Progenitor cell of endocrine pancreas (in vitro differentiated cells): ENCODE results near the gene MT1X. TPM values are rescaled to one million over a fixed set of nuclear protein-coding genes. Genes with fewer than 3 reads are reported as not detected.
"Not testable (repeated sequence)": the region's sequence is repeated elsewhere in the genome, so short reads cannot be mapped to it uniquely, and the experiment has no call there.

ENCODE experiments used
- DNase-seq: peaks from one replicate; pipeline ENCODE4 v3.0.0; 2021; ENCODE audit warnings: low spot score; ENCODE audit not compliant: unreplicated experiment
- H3K27ac Mint-ChIP-seq: 2 replicates; pipeline ENCODE4 v1.8.0; 2021; ENCODE audit warnings: mild to moderate bottlenecking, moderate library complexity, mixed read lengths
- H3K27me3 Mint-ChIP-seq: 2 replicates; pipeline ENCODE4 v1.8.0; 2021; ENCODE audit warnings: mixed read lengths
- H3K36me3 Mint-ChIP-seq: 2 replicates; pipeline ENCODE4 v1.8.0; 2022; ENCODE audit warnings: mixed read lengths; ENCODE audit not compliant: insufficient read depth
- H3K4me1 Mint-ChIP-seq: 2 replicates; pipeline ENCODE4 v1.8.0; 2021; ENCODE audit warnings: low read depth, mixed read lengths
- H3K4me3 Mint-ChIP-seq: 2 replicates; pipeline ENCODE4 v1.8.0; 2021; ENCODE audit warnings: low read depth, mild to moderate bottlenecking, moderate library complexity, mixed read lengths
- H3K9me3 Mint-ChIP-seq: 2 replicates; pipeline ENCODE4 v1.8.0; 2021; ENCODE audit warnings: low read depth, mixed read lengths
- CTCF ChIP-seq: fragments of 200-600 bp; sonication (generic); IDR thresholded peaks from one replicate; pipeline ENCODE4 v1.5.0; 2021; ENCODE audit warnings: antibody characterized with exemption, mild to moderate bottlenecking; ENCODE audit not compliant: unreplicated experiment
- total RNA-seq: library from RNA; stranded (reverse); gene quantifications from 2 replicates; pipeline ENCODE4 v1.2.1, GENCODE V29; 2021

The MT1X gene
- total RNA-seq, 1 donor from 2014 or later: 6.8 TPM

DNA sequence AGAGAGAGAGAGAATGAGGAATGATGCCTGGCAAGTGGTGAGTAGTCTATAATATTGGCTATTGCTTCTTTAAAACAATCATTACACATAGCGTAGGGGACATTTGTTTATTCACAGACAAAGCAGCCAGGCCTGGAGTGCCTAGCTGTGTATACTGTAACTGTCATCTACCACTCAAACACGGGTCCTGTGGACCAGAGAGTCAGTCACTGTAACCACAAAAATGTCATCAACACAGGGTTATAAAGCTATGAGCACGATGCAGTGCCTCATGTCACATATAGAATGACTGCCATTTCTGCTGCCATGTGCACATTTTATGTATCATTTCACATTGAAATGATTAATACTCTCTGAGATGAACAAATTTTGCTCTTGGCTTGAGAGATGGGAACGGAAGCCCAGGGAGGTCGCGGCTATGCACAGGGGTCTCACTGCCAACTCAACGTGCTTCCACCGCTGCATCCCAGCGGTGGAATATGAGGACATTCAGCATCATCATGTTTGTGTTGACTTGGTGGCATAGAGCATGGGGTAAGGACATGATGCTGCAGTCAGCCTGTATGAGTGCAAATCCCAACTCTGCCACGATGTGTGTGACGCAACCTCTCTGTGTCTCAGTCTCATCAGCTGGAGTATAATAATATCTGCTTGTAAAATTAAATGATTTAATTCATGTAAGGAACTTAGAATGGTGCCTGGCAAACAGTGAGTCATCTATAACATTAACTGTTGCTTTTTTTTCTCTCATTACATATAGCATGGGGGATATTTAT lies 9.3 kb upstream of the MT1X start:
- peaks cover 7% of the 10 kb centered on the region for H3K4me1 Mint-ChIP-seq

DNA sequence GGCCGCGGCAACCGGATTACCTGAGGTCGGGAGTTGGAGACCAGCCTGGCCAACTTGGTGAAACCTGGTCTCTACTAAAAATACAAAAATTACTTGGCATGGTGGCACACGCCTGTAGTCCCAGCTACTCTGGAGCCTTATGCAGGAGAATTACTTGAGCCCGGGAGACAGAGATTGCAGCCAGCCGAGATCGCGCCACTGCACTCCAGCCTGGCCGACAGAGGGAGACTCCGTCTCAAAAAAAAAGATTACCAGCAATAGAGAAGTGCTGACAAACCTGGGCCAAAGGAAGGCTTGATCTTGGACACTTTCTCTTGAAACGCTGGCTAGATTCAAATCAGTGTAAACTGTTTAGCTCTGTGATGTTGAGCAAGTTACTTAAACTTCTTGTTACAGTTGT lies 8.3 kb upstream of the MT1X start:
- no peaks in the 10 kb centered on the region for H3K9me3 Mint-ChIP-seq
- H3K4me3 Mint-ChIP-seq: no peak overlapping the region
- H3K4me1 Mint-ChIP-seq: peaks cover 7% of the 10 kb centered on the region
- no peak for DNase-seq
- peaks cover 96% of the 10 kb centered on the region for H3K27me3 Mint-ChIP-seq
- TF ChIP-seq CTCF: peak; percentile 57
- no peak overlapping the region for H3K27ac Mint-ChIP-seq
- no peaks in the 10 kb centered on the region for H3K36me3 Mint-ChIP-seq

More for the DNA sequence above, 9.3 kb upstream of the MT1X start:
- TF ChIP-seq CTCF: no peak
- Mint-ChIP-seq H3K4me3 (no peak overlapping the region), H3K27me3 (peaks cover 98% of the 10 kb centered on the region), H3K36me3 (no peaks in the 10 kb centered on the region), H3K27ac (no peak overlapping the region), H3K9me3 (no peaks in the 10 kb centered on the region)
- no peak for DNase-seq

DNA sequence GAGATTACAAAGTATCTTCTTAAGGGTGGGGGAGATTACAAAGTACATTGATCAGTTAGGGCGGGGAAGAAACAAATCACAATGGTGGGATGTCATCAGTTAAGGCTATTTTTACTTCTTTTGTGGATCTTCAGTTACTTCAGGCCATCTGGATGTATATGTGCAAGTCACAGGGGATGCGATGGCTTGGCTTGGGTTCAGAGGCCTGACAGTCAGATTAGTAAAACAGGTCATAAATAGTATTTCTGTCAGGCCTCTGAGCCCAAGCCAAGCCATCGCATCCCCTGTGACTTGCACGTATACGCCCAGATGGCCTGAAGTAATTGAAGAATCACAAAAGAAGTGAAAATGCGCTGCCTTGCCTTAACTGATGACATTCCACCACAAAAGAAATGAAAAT lies 7.7 kb upstream of the MT1X start:
- H3K27me3 Mint-ChIP-seq: peaks cover 95% of the 10 kb centered on the region

DNA sequence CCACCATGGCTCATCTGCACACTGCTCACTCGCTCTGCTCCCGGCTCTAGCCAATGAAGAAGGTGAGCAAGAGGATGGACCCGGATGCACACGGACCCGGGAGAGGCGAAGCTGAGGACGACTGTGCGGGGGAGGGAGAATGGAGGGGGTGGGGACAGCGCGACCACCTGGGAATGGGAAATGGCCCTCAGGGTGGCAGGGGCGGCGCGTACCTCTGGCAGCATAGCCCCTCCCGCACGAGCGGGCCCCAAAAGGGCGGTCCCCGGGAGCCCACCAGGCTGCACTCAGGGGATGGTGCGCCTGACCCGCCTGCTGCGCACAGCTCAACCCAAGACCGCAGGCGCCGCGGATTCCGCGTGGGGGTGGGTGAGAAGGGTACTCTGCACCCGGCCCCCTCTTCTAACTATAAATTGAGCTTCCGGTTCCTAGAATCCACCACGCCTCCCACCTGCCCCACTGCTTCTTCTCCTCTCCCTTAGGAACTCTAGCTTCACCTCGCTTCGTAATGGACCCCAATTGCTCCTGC lies 6.5 kb upstream of the MT1X start:
- TF ChIP-seq CTCF: no peak
- DNase-seq: no peak
- Mint-ChIP-seq H3K36me3 (no peaks in the 10 kb centered on the region), H3K9me3 (no peaks in the 10 kb centered on the region), H3K27me3 (peaks cover 93% of the 10 kb centered on the region), H3K4me1 (peaks cover 7% of the 10 kb centered on the region), H3K4me3 (peak overlapping the region; percentile 45), H3K27ac (no peak overlapping the region)

More for the DNA sequence above, 7.7 kb upstream of the MT1X start:
- H3K27ac Mint-ChIP-seq, H3K36me3 Mint-ChIP-seq, H3K4me1 Mint-ChIP-seq, DNase-seq, H3K9me3 Mint-ChIP-seq, H3K4me3 Mint-ChIP-seq: not testable (repeated sequence)

DNA sequence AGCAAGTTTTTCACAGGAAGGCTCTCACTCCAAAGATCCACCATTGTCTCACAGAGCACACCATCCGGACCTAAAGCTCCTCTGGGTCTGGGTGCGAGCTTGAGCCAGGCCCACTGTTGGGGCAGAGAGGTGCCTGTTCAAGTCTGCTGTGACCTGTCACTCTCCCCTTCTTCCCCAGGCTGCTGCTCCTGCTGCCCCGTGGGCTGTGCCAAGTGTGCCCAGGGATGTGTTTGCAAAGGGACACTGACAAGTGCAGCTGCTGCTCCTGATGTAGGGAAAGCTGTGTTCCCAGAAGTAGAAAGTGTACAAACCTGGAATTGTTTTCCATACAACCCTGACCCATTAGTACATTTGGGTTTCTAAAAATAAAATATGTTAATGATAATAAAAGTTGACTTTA lies 4.8 kb upstream of the MT1X start:
- Mint-ChIP-seq H3K4me3 (no peak overlapping the region), H3K4me1 (peaks cover 7% of the 10 kb centered on the region), H3K36me3 (no peaks in the 10 kb centered on the region), H3K9me3 (no peaks in the 10 kb centered on the region), H3K27ac (no peak overlapping the region), H3K27me3 (peaks cover 92% of the 10 kb centered on the region)
- no peak for DNase-seq
- TF ChIP-seq CTCF: no peak
